PFSK-1 (cell line): ENCODE data around the gene ANKHD1.

Source experiments
- FOXP2 ChIP-seq: optimal IDR thresholded peaks from 2 replicates; pipeline ENCODE3; 2011; ENCODE audit warnings: borderline replicate concordance, control low read depth, inconsistent platforms; ENCODE audit not compliant: insufficient read depth; ENCODE audit errors: extremely low read length, extremely low read depth
- POLR2AphosphoS5 ChIP-seq: IDR thresholded peaks from 2 replicates; pipeline ENCODE4 v1.6.1; 2012; ENCODE audit warnings: low read depth, mild to moderate bottlenecking, control low read depth, low read length, moderate library complexity
- REST ChIP-seq, 2 experiments: IDR thresholded peaks; 2 replicates each; pipeline versions ENCODE4 v1.6.1 to v1.8.0; 2011 to 2012; ENCODE audit warnings: low read depth in 2 of 2, low read length in 2 of 2, control low read depth in 1 of 2, inconsistent platforms in 1 of 2, mild to moderate bottlenecking in 1 of 2, moderate library complexity in 1 of 2; ENCODE audit not compliant: insufficient read depth in 1 of 2
- SIN3A ChIP-seq: IDR thresholded peaks from 2 replicates; pipeline ENCODE4 v1.6.1; 2012; ENCODE audit warnings: mild to moderate bottlenecking, low read length, moderate library complexity, borderline replicate concordance; ENCODE audit not compliant: insufficient read depth
- TAF1 ChIP-seq: IDR thresholded peaks from 2 replicates; pipeline ENCODE4 v1.6.1; 2012; ENCODE audit warnings: low read length, control low read depth, borderline replicate concordance; ENCODE audit not compliant: insufficient read depth

The ANKHD1 gene

GRCh38 chr5:140587495-140587894 is 185.9 kb downstream of the ANKHD1 start:
- TF ChIP-seq POLR2AphosphoS5 (no peak), FOXP2 (no peak), REST (IDR thresholded peaks at IDR 0.05; ENCODE audit: insufficient read depth in 1 of 2, low read depth in 2 of 2, low read length in 2 of 2) (no peak), SIN3A (no peak), TAF1 (no peak)

GRCh38 chr5:140588311-140589070 is 186.9 kb downstream of the ANKHD1 start:
- TF ChIP-seq SIN3A (no peak), REST (IDR thresholded peaks at IDR 0.05; ENCODE audit: insufficient read depth in 1 of 2, low read depth in 2 of 2, low read length in 2 of 2) (no peak)
